Measurements from ENCODE around the gene SCGB2A2.

The SCGB2A2 gene

DNA sequence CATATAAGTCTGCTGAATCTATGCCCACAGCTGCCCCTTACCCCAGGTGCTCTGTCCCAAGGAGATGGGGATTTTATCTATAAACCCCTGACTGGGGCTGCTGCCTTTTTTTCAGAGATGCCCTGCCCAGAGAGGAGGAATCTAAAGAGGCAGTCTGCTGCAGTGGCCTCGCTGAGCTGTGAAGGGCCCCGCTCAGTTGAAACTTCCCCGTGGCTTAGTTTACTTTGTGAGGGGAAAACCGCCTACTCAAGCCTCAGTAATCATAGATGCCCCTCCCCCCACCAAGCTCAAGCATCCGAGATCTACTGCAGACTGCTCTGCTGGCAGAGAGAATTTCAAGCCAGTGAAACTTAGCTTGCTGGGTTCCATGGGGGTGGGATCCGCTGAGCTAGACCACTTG is 36.3 kb downstream of the SCGB2A2 start:
- DNase-seq (ENCODE audit: low read depth in 2 of 2): no peak

DNA sequence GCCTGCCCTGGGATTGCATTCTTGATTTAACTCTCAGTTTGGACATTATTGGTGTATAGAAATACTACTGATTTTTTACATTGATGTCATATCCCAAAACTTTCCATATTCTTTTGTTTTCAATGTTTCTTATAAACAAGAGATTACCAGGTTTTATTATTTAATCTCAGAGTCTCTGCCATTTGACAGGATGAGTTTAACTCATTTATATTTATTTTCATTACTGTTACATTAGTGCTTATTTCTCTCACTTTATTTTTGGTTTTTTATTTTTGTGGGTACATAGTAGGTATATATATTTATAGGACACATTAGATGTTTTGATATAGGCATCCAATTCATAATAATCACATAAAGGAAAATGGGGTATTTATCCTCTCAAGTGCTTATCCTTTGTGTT is 38.0 kb downstream of the SCGB2A2 start:
- no peak for DNase-seq (ENCODE audit: low read depth in 2 of 2)

DNA sequence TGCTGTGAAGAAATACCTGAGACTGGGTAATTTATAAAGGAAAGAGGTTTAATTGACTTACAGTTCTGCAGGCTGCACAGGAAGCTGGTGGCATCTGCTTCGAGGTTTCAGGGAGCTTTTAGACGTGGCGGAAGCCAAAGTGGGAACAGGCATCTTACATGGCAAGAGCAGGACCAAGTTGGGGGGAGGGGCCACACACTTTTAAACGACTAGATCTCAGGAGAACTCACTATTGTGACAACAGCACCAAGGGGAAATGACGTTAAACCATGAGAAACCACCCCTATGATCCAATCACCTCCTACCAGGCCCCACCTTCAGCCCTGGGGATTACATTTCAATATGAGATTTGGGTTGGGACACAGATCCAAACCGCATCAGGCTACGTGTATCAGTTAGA is 40.0 kb downstream of the SCGB2A2 start:
- DNase-seq (ENCODE audit: low read depth in 2 of 2): no peak

DNA sequence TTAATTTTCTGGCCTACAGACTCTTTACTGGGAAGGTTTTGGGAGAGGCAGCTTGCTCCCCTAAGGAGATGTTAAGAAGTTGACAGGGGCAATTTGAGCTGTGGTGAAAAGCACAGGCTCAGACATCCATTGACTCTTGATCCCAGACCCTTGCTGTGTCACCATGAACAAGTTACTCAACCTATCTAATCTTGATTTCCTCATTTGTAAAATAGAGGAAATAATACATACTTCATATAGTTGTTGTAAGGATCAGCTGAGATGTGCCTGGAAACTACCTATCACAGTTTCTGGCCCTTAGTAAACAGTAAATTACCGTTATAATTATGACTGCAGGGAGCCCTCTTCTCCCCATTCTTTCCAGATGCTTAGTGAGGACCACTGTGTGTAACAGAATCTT is 45.5 kb downstream of the SCGB2A2 start:
- DNase-seq (ENCODE audit: low read depth in 2 of 2): no peak

DNA sequence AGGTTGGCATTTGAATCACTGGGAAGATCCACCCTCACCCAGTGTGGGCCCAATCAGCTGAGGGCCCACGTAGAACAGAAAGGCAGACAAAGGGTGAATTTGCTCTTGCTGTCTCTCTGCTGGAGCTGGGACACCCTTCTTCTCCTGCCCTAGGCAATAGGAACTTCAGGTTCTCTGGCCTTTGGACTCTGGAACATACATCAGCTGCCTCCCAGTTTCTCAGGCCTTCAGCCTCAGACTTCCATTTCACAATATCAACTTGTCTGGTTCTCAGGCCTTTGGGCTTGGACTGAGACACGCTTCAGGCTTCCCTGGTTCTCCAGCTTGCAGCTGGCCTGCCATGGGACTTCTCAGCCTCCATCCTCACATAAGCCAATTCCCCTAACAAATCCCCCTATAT is 52.6 kb downstream of the SCGB2A2 start:
- no peak for DNase-seq (ENCODE audit: low read depth in 2 of 2)

Measured in fibroblast of skin of left biceps (primary cell).